GM21737 (cell line): ENCODE measurements around the gene MOB1B.
"Not testable (repeated sequence)": the region's sequence is repeated elsewhere in the genome, so short reads cannot be mapped to it uniquely, and the experiment has no call there.

Experiments used
- ATAC-seq: cut with Tn5 transposase; IDR thresholded peaks from one replicate; pipeline ENCODE4 v1.9.1; 2021; ENCODE audit warnings: mild to moderate bottlenecking, moderate library complexity; ENCODE audit not compliant: unreplicated experiment

MOB1B gene

GRCh38 chr4:70948665-70949260, 46.6 kb downstream of the MOB1B start:
- ATAC-seq: no peak

GRCh38 chr4:70954032-70954431, 51.9 kb downstream of the MOB1B start:
- ATAC-seq: no peak

- no peak for ATAC-seq
These were observed 54.5 kb downstream of the MOB1B start for GRCh38 chr4:70956549-70957210.

- no peak for ATAC-seq
These were observed 56.5 kb downstream of the MOB1B start for GRCh38 chr4:70958681-70959080.

- no peak for ATAC-seq
These were observed 66.9 kb downstream of the MOB1B start for GRCh38 chr4:70969076-70969475.

DNA sequence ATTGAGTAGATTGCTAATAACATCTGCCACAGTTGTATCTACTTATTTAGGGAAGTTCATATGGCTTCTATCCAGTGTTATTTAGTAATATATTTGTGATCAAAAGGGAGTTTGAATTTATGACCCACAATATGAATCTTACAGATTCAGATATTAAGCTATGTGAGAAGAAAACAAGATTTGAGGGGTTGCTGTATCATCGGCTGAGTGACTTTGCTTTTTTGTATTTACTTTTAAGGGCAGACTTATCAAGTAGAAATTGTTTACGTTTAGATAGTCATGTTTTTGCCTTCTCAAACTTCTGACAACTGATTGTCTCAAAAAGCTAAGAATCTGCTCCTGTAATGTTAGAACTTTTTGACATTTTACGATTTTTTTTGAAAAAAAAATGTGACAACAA, 74.1 kb downstream of the MOB1B start:
- ATAC-seq: no peak

- no peak for ATAC-seq
These were observed 77.4 kb downstream of the MOB1B start for GRCh38 chr4:70979445-70980008.

DNA sequence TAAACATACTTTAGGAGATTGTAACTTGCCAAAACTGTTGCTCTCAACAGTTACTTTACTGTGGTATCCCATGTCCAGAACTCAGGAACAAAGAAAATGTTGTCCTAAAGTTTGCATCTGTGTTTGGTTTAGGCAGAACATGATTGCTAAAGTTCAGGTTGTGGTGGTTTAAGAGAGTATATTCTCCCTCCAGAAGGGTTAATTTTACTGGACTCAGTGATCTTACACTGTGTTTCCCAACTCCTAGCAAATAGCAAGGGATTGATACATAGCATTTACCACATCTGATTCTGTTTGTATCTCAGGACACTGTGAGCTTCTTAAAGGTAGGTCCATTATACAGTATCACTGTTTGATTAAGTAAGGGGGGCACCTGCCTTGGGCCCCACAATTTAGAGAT, 78.0 kb downstream of the MOB1B start:
- ATAC-seq: no peak

GRCh38 chr4:70984106-70984505, 81.9 kb downstream of the MOB1B start:
- no peak for ATAC-seq

GRCh38 chr4:70984589-70984988, 82.4 kb downstream of the MOB1B start:
- no peak for ATAC-seq

GRCh38 chr4:70991596-70991995, 89.4 kb downstream of the MOB1B start:
- no peak for ATAC-seq

DNA sequence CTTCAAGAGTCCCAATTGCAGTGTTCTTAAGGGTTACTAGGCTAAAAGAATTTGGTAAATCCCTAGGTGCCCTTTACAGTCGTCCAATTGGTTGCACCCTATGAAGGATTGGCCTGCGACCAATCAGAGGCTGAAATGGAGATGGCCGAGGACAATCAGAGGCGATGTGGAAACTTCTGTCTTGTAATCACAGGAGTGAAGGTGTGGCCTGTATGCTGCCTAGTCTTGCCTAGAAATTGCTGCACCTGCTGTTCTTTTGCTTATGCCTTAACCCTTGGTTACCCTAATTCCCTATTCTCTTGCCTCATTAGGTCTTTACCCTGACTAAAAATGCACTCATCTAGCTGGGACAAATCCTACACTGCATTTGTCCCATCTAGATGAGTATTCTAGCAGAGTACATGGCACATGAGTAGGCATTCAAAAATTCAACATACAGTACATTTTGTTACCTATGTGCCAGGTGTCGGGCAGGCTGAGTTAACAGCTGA, 90.3 kb downstream of the MOB1B start:
- no peak for ATAC-seq

GRCh38 chr4:70993181-70994068, 91.3 kb downstream of the MOB1B start, which contains the start of gene DCK:
DCK (plus strand) TSS chr4:70993649; CDS start chr4:70993836, 187 bp downstream.
- ATAC-seq: peak; percentile 82

DNA sequence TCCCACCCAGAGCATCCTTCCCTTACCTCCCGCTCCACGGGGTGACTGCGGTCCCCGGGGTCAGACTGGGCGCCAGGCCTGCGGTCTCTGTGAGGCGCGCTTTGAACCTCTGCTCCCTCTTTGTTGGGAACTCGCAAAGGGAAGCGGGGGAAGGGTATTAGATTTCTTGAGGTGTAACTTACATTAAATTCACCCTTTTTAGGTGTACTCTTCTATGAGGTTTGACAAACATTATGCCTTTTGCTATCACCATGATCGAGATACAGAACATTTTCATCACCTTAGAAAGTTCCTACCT, 91.8 kb downstream of the MOB1B start:
- ATAC-seq: no peak

DNA sequence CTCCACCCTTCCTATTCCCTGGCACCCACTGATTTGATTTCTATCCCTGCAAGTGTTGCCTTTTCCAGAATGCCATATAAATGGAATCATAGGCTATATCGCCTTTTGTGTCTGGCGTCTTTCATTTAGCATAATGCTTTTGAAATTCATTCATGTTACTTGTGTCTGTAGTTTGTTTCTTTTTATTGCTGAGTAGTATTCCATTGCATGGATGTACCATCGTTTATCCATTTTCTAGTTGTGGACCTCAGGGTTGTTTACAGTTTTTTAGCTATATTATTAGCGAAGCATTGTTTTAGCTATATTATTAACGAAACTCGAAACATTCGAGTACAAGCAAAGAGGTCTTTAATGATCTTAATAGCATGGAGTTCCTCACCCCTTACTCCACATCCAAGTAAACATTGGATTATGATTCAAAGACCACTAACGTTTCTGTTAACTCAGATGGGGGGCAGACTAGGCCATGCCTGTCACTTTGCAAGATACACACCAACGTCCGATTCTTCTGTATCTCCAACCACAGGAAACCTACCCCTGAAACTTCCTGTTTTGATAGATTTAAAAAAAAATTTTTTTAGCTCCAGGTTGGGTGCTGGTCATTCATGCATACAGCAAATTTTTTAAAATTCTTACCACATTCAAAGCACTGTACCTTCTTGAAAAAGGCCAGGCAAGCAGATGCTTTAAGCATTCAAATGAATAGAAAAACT, 92.4 kb downstream of the MOB1B start:
- ATAC-seq: peak; percentile 50

GRCh38 chr4:70996018-70996360, 93.8 kb downstream of the MOB1B start:
- ATAC-seq: no peak

DNA sequence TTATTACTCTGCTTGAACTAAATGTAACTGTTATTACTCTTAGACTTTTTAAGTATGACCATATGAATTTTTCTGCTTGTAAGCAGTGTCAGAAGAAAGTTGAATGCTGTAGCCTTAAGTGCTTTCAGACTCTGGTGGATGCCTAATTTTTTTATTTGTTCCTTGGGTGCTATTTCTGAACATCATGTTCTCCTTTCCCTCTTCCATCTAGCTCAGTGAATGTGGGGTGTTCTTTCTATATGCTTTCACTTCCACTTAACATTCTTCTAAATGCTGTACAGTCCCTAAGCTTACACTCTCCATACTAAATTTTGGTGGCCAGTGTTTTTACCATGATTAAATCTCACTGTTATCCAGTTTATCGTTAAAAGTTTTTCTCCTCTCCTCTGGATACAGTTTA, 94.9 kb downstream of the MOB1B start:
- ATAC-seq: no peak

- no peak for ATAC-seq
These were observed 95.4 kb downstream of the MOB1B start for GRCh38 chr4:70997546-70997945.

DNA sequence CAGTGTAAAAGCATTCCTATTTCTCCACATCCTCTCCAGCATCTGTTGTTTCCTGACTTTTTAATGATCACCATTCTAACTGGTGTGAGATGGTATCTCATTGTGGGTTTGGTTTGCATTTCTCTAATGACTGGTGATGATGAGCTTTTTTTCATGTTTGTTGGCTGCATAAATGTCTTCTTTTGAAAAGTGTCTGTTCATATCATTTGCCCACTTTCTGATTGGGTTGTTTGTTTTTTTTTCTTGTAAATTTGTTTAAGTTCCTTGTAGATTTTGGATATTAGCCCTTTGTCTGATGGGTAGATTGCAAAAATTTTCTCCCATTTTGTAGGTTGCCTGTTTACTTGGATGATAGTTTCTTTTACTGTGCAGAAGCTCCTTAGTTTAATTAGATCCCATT, 97.5 kb downstream of the MOB1B start:
- not testable (repeated sequence) for ATAC-seq

DNA sequence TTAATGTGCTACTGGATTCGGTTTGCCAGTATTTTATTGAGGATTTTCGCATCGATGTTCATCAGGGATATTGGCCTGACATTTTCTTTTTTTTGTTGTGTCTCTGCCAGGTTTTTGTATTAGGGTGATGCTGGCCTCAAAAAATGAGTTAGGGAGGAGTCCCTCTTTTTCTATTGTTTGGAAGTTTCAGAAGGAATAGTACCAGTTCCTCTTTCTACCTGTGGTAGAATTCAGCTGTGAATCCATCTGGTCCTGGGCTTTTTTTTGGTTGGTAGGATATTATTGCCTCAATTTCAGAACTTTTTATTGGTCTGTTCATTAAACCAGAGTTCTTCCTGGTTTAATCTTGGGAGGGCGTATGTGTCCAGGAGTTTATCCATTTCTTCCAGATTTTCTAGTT, 99.2 kb downstream of the MOB1B start:
- not testable (repeated sequence) for ATAC-seq

GRCh38 chr4:71004281-71004851, 102.2 kb downstream of the MOB1B start:
- no peak for ATAC-seq
